Mesenchymal stem cell (in vitro differentiated cells and primary cell): ENCODE data around the gene CD63.

Source experiments
- DNase-seq: peaks from one replicate; pipeline ENCODE4 v3.0.0-alpha.2; 2013
- H2AFZ ChIP-seq: one replicate; pipeline ENCODE4 v1.6.1; 2013; ENCODE audit warnings: low read depth, mild to moderate bottlenecking, control low read depth, inconsistent platforms, low read length, moderate library complexity
- H2AK5ac ChIP-seq: 2 replicates; pipeline ENCODE4 v1.6.1; 2013; ENCODE audit warnings: low read length, moderate library complexity, mild to moderate bottlenecking, inconsistent platforms; ENCODE audit not compliant: severe bottlenecking
- H2BK120ac ChIP-seq: one replicate; pipeline ENCODE4 v1.6.1; 2013; ENCODE audit warnings: low read depth, mild to moderate bottlenecking, inconsistent platforms, low read length, moderate library complexity
- H2BK12ac ChIP-seq, 2 experiments: one replicate each; pipeline ENCODE4 v1.6.1; 2013; ENCODE audit warnings: inconsistent platforms in 2 of 2, low read length in 2 of 2, mild to moderate bottlenecking in 2 of 2, moderate library complexity in 2 of 2, control low read depth in 1 of 2
- H2BK15ac ChIP-seq: one replicate; pipeline ENCODE4 v1.6.1; 2013; ENCODE audit warnings: mild to moderate bottlenecking, low read depth, inconsistent platforms; ENCODE audit not compliant: poor library complexity, severe bottlenecking
- H2BK5ac ChIP-seq: 2 replicates; pipeline ENCODE4 v1.6.1; 2013; ENCODE audit warnings: low read depth, mild to moderate bottlenecking, low read length, control low read depth, inconsistent platforms; ENCODE audit not compliant: poor library complexity, severe bottlenecking
- H3K14ac ChIP-seq, 2 experiments: one replicate each; pipeline ENCODE4 v1.6.1; 2013; ENCODE audit warnings: inconsistent platforms in 2 of 2, low read length in 2 of 2, control low read depth in 1 of 2, mild to moderate bottlenecking in 1 of 2, moderate library complexity in 1 of 2
- H3K18ac ChIP-seq, 2 experiments: one replicate each; pipeline ENCODE4 v1.6.1; 2013; ENCODE audit warnings: inconsistent platforms in 2 of 2, low read length in 2 of 2, control low read depth in 1 of 2, low read depth in 1 of 2, mild to moderate bottlenecking in 1 of 2
- H3K23ac ChIP-seq, 2 experiments: one replicate each; pipeline ENCODE4 v1.6.1; 2013; ENCODE audit warnings: inconsistent platforms in 2 of 2, low read length in 2 of 2, mild to moderate bottlenecking in 2 of 2, moderate library complexity in 2 of 2, control low read depth in 1 of 2
- H3K27ac ChIP-seq: 2 replicates; pipeline ENCODE4 v1.5.1; 2013; ENCODE audit warnings: mild to moderate bottlenecking, moderate library complexity, low read length, control low read depth, inconsistent platforms; ENCODE audit not compliant: poor library complexity, severe bottlenecking
- H3K27me3 ChIP-seq, 2 experiments: 2 replicates each; pipeline versions ENCODE4 v1.6.1 to v1.7.0; 2013; ENCODE audit warnings: low read length in 2 of 2, mild to moderate bottlenecking in 2 of 2, moderate library complexity in 2 of 2, control low read depth in 1 of 2, inconsistent platforms in 1 of 2; ENCODE audit not compliant: control insufficient read depth in 1 of 2, insufficient read depth in 1 of 2
- H3K36me3 ChIP-seq, 2 experiments: 2 replicates each; pipeline versions ENCODE4 v1.6.1 to v1.7.0; 2013; ENCODE audit warnings: low read length in 2 of 2, control low read depth in 1 of 2, inconsistent platforms in 1 of 2, low read depth in 1 of 2, mild to moderate bottlenecking in 1 of 2; ENCODE audit not compliant: insufficient read depth in 2 of 2, control insufficient read depth in 1 of 2
- H3K4ac ChIP-seq, 2 experiments: one replicate each; pipeline ENCODE4 v1.6.1; 2013; ENCODE audit warnings: inconsistent platforms in 2 of 2, low read length in 2 of 2, mild to moderate bottlenecking in 2 of 2, moderate library complexity in 2 of 2, control low read depth in 1 of 2, low read depth in 1 of 2
- H3K4me1 ChIP-seq: 2 replicates; pipeline ENCODE4 v1.6.1; 2013; ENCODE audit warnings: low read depth, low read length, control low read depth; ENCODE audit not compliant: control insufficient read depth, insufficient read depth
- H3K4me2 ChIP-seq: 2 replicates; pipeline ENCODE4 v1.6.1; 2013; ENCODE audit warnings: low read length, mild to moderate bottlenecking, inconsistent platforms; ENCODE audit not compliant: poor library complexity, severe bottlenecking
- H3K4me3 ChIP-seq, 2 experiments: 2 replicates each; pipeline versions ENCODE4 v1.5.1 to v1.7.0; 2013; ENCODE audit warnings: low read length in 2 of 2, mild to moderate bottlenecking in 2 of 2, control low read depth in 1 of 2, low read depth in 1 of 2; ENCODE audit not compliant: insufficient read depth in 1 of 2
- H3K79me1 ChIP-seq: replicated peaks from 2 replicates; pipeline ENCODE4 v1.6.1; 2013; ENCODE audit warnings: mild to moderate bottlenecking, control low read depth, low read length, inconsistent platforms; ENCODE audit not compliant: poor library complexity, severe bottlenecking
- H3K9ac ChIP-seq: 2 replicates; pipeline ENCODE4 v1.7.0; 2013; ENCODE audit warnings: mild to moderate bottlenecking, low read length, moderate library complexity
- H3K9me3 ChIP-seq: 2 replicates; pipeline ENCODE4 v1.7.0; 2013; ENCODE audit warnings: mild to moderate bottlenecking, low read length; ENCODE audit not compliant: control insufficient read depth
- H4K8ac ChIP-seq: one replicate; pipeline ENCODE4 v1.6.1; 2013; ENCODE audit warnings: inconsistent platforms, mild to moderate bottlenecking, low read length, moderate library complexity
- H4K91ac ChIP-seq: one replicate; pipeline ENCODE4 v1.6.1; 2013; ENCODE audit warnings: mild to moderate bottlenecking, low read length, inconsistent platforms
- WGBS: methylation state at CpG from one replicate; pipeline ENCODE4 v1.1.7; 2013; ENCODE audit warnings: mixed read lengths; 5-methylcytosine and 5-hydroxymethylcytosine counted together

Gene CD63

GRCh38 chr12:55728186-55728938 is 447 bp downstream of the CD63 start:
- no peak overlapping the region for H2AFZ ChIP-seq
- peak overlapping the region; percentile 62 for H2BK15ac ChIP-seq
- H3K18ac ChIP-seq = peak overlapping the region; percentile 93 to 97
- H3K79me1 ChIP-seq = peaks cover 18% of the 10 kb centered on the region
- peak overlapping the region; percentile 94 to 95 for H3K4me3 ChIP-seq
- under 1% methylated on average over 45 of the region's 61 CpGs for WGBS
- peaks cover 40 to 48% of the 10 kb centered on the region in 2 experiments for H3K36me3 ChIP-seq
- DNase-seq = peak; percentile 64
- peak overlapping the region; percentile 88 to 96 for H3K4ac ChIP-seq
- H2BK120ac ChIP-seq = peak overlapping the region; percentile 96
- no peak overlapping the region for H2AK5ac ChIP-seq
- H3K4me1 ChIP-seq = peaks cover 39% of the 10 kb centered on the region
- peak overlapping the region; percentile 95 for H3K9ac ChIP-seq
- H2BK5ac ChIP-seq = peak overlapping the region; percentile 94
- no peaks in the 10 kb centered on the region for H3K9me3 ChIP-seq
- H2BK12ac ChIP-seq = peak overlapping the region in 1 of 2 experiments; percentile 96
- peak overlapping the region in 1 of 2 experiments; percentile 63 for H3K23ac ChIP-seq
- peak overlapping the region; percentile 62 for H4K8ac ChIP-seq
- H4K91ac ChIP-seq = peak overlapping the region; percentile 99
- H3K27ac ChIP-seq = peak overlapping the region; percentile 91
- peak overlapping the region; percentile 71 for H3K4me2 ChIP-seq
- no peaks in the 10 kb centered on the region for H3K27me3 ChIP-seq
- peak overlapping the region in 1 of 2 experiments; percentile 86 for H3K14ac ChIP-seq

GRCh38 chr12:55727643-55728185 is 1.1 kb downstream of the CD63 start:
- Histone ChIP-seq H3K9ac (peak overlapping the region; percentile 95), H3K4me1 (peaks cover 39% of the 10 kb centered on the region), H3K27ac (peak overlapping the region; percentile 91), H3K23ac (peak overlapping the region in 1 of 2 experiments; percentile 84), H3K18ac (peak overlapping the region; percentile 93 to 97), H2BK12ac (peak overlapping the region in 1 of 2 experiments; percentile 96), H2AFZ (no peak overlapping the region), H4K91ac (peak overlapping the region; percentile 99), H2AK5ac (no peak overlapping the region), H2BK15ac (peak overlapping the region; percentile 62), H3K4me2 (peak overlapping the region; percentile 71), H2BK120ac (peak overlapping the region; percentile 96), H3K36me3 (peaks cover 46 to 54% of the 10 kb centered on the region in 2 experiments), H3K14ac (peak overlapping the region in 1 of 2 experiments; percentile 86), H2BK5ac (peak overlapping the region; percentile 48), H4K8ac (no peak overlapping the region), H3K9me3 (no peaks in the 10 kb centered on the region), H3K79me1 (peaks cover 15% of the 10 kb centered on the region), H3K27me3 (no peaks in the 10 kb centered on the region), H3K4me3 (peak overlapping the region; percentile 94 to 95), H3K4ac (peak overlapping the region; percentile 88 to 96)
- WGBS = 1% methylated on average over 6 of the region's 9 CpGs
- DNase-seq = peak; percentile 55

GRCh38 chr12:55726971-55727370 is 1.8 kb downstream of the CD63 start:
- Histone ChIP-seq H2AFZ (no peak overlapping the region), H2AK5ac (no peak overlapping the region), H3K9ac (peak overlapping the region; percentile 95), H4K8ac (no peak overlapping the region), H3K4me2 (peak overlapping the region; percentile 71), H2BK15ac (no peak overlapping the region), H4K91ac (no peak overlapping the region), H3K18ac (peak overlapping the region in 1 of 2 experiments; percentile 64), H3K14ac (peak overlapping the region in 1 of 2 experiments; percentile 68), H2BK5ac (no peak overlapping the region), H2BK120ac (no peak overlapping the region), H3K4ac (no peak overlapping the region), H3K36me3 (peaks cover 42 to 49% of the 10 kb centered on the region in 2 experiments), H3K23ac (peak overlapping the region in 1 of 2 experiments; percentile 2), H3K27me3 (no peaks in the 10 kb centered on the region), H3K9me3 (no peaks in the 10 kb centered on the region), H3K27ac (no peak overlapping the region), H3K4me3 (peak overlapping the region; percentile 9 to 94), H3K79me1 (peaks cover 11% of the 10 kb centered on the region), H3K4me1 (peaks cover 35% of the 10 kb centered on the region), H2BK12ac (no peak overlapping the region)
- DNase-seq = no peak
- WGBS = 79% methylated on average over 8 of the region's 10 CpGs

GRCh38 chr12:55725556-55725955 is 3.3 kb downstream of the CD63 start:
- no peak overlapping the region for H3K27ac ChIP-seq
- H3K9ac ChIP-seq = peak overlapping the region; percentile 95
- H2BK120ac ChIP-seq = no peak overlapping the region
- no peak for DNase-seq
- H2BK5ac ChIP-seq = no peak overlapping the region
- H2BK12ac ChIP-seq = no peak overlapping the region
- H4K91ac ChIP-seq = no peak overlapping the region
- WGBS = 66% methylated on average over 1 of the region's 3 CpGs
- peak overlapping the region in 1 of 2 experiments; percentile 94 for H3K4me3 ChIP-seq
- H3K36me3 ChIP-seq = peaks cover 48 to 49% of the 10 kb centered on the region in 2 experiments
- H3K27me3 ChIP-seq = no peaks in the 10 kb centered on the region
- no peak overlapping the region for H3K4ac ChIP-seq
- H4K8ac ChIP-seq = no peak overlapping the region
- H3K4me2 ChIP-seq = no peak overlapping the region
- peaks cover 9% of the 10 kb centered on the region for H3K79me1 ChIP-seq
- H3K18ac ChIP-seq = no peak overlapping the region
- H2AK5ac ChIP-seq = no peak overlapping the region
- peaks cover 44% of the 10 kb centered on the region for H3K4me1 ChIP-seq
- peak overlapping the region in 1 of 2 experiments; percentile 32 for H3K23ac ChIP-seq
- H3K9me3 ChIP-seq = no peaks in the 10 kb centered on the region
- H2AFZ ChIP-seq = no peak overlapping the region
- H3K14ac ChIP-seq = no peak overlapping the region
- H2BK15ac ChIP-seq = no peak overlapping the region
